ENCODE measurements around the gene RET.
"Not testable (repeated sequence)": the region's sequence is repeated elsewhere in the genome, so short reads cannot be mapped to it uniquely, and the experiment has no call there.

The RET gene

DNA sequence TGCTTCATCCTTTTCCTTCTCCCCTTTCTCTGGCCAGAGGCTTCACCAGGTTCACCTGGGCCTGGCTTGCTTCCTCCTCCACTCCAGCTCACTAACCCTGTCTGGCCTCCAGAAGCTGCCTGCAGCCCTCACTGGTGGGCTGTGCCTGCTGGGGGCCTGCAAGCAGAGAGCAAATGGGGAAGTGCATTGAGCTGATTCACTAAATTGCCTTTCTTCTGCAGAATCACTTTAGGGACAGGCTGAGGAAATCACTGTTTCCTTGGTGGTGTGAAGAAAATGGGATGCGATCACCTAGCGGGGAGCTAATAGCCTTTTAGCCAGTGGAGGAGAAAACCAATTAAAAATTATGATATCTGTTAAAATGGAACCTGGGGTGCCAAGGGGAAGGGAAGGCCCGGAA, 3.0 kb downstream of the RET start:
- no peak for DNase-seq

DNA sequence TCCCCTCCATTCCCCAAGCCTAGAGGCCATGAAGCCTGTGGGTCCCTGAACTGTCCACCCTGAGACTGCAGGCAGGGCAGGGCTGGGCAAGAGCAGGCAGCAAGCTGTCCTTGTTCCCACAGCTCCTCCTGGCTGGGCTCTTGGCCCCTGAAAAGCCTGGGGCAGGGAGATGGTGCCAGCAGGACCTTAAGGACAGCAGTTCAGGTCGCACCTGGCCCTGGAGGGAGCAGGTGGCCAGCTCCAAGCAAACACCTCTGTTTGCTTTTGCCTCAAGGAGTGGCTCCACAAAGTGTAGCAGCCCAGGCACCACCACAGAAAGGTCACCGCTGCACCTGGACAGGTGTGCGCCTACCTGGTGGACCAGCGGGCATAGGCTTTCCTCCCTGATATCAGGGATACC, 5.2 kb downstream of the RET start:
- DNase-seq, result no peak

DNA sequence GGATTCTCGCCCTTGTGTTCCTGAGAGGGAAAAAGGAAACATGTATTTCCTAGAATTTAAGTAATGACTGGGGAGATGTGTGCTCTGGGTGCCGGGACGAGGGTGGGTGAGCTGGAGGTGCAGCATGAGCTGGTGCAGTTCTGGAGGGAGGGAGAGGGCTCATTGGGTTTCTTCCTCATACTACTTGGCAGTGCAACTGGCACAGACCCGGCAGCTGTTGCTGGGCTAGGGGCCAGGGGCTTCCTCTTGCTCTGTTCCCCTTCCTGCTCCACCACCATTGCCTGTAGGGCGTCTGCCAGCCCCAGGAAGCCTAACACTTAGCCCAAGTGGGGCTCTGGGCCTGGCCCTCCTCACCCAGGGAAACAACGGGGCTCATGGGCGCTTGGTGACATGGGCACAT, 5.9 kb downstream of the RET start:
- no peak for DNase-seq

DNA sequence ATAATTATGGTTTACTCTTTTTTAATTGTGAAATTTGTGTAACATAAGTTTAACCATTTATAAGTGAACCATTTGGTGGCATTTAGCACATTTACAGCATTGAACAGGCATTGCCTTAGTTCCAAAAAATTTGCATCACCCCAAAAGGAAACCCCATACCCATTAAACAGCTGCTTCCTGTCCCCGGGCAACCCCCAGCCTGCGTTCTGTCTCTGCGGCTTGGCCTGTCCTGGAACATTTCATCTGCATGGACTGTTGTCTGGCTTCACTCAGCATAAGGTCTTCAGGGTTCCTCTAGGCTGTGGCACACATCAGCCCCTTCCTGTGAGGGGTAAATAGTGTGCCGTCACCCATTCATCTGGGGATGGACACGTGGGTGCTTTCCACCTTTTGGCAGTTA, 6.9 kb downstream of the RET start:
- no peak for DNase-seq

DNA sequence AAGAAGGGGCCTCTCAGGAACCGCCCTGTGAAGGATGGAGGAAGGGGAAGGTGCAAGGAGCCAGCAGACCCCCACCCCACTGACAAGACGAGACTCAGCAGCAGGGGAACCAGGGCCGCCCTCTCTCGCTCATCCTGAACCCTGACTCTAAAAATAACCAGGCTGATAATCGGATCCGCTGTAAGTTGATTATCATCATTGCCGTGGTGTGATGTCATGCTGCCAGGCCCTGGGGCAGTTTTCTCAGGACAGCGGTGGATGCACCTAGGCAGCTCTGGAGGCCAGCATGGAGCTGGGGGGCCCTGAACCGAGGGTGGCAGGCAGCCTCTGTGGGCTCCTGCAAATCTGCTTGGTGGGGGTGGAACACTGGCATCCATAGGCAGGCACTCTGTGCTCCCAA, 7.9 kb downstream of the RET start:
- no peak for DNase-seq

DNA sequence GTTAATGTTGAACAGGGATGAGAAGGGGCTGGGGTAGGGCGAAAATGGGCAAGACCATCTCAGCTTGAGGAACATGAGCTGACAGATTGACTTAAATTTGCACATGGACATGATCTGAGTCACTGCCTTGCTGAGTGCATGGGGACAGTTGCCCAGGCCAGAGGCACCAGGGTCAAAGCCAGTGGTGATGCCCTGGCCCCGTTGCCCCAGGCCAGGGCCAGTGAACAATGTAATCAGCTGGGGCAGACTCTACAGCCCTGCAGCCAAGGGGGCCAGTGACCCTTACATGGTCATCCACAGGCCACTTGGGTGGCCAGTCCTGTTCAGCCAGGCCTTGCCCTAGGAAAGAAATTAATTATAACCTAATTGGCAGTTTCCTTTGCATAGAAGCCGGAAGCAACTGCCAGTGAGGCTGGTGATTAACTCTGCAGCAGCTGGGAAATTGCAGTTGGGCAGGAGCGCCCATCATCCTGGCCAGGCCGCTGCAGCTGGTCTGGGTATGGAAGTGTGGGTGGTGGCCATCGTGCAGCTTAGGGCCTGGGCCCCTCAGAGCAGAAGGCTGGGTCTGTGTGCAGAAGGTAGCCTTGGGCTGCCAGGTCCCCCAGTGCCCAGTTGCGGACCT, 9.6 kb downstream of the RET start:
- DNase-seq, result no peak

DNA sequence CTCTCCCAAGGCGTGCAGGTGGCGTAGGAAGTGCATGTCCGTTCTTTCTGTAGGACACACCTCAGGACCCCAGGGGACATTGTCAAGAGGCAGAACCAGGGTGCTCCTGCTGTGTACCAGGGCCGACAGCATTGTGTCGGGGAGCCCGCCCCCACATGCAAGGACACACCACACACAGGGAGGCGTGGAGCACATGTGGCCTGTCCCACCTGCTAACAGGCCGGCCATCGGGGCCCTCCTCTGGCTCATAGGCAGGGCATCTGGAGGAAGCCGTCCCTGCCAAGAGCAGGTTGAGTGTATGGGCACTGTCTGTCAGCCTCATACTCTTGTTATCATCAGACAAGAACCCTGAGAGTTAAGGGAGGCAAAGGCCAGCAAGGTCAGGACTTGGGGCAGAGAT, 12.7 kb downstream of the RET start:
- no peak for DNase-seq

DNA sequence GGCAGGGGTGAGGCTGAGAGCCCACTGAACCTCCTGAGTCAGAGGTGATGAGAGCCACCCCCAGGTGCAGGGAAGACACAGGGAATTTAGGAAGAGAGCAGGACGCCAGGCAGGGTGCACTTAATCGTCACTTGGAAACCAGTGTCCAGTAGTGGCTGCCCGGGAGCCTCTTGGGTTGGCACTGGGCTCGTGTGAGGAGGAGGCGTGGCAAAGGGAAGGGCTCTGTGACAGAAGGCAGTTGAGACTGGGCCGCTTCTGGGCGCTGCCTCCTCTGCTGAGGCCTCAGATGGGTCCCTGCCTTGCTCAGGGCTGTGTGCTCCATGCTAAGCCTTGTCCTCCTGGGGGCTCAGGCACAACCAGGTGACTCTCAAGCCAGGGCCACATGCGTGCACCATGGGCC, 13.3 kb downstream of the RET start:
- no peak for DNase-seq

DNA sequence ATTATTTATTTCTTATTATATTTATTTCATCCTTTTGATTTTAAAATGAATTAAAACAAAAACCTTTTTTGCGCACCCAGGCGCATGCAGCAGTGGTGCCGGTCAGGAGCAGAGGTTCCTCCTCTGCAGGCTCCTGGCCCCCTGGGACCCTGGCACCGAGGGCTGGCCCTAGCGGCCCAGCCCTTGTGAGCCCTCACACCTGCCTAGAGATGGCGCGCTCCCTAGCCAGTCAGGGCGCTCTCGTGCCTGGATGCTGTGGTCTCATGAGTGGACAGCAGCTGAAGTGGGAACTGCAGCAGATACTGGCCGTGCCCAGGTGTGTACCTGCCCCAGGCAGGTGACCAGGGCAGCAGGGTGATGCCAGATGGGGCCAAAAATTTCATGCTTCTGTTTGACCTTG, 13.8 kb downstream of the RET start:
- DNase-seq, result no peak

DNA sequence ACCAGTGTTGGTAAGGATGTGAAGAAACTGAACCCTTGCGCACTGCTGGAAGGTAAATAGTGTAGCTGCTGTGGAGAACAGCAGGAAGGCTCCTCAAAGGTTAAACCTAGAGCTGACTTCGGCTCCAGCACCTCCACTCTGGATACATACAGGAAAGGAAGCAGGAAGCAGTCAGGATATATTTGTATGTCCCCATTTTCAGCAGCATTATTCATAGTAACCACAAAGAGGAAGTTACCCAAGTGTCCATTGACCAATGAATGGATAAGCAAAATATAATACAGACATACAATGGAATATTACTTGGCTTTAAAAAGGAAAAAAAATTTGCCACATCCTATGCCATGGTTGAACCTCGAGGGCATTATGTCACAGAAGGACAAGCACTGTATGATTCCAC, 15.0 kb downstream of the RET start:
- DNase-seq, result no peak

DNA sequence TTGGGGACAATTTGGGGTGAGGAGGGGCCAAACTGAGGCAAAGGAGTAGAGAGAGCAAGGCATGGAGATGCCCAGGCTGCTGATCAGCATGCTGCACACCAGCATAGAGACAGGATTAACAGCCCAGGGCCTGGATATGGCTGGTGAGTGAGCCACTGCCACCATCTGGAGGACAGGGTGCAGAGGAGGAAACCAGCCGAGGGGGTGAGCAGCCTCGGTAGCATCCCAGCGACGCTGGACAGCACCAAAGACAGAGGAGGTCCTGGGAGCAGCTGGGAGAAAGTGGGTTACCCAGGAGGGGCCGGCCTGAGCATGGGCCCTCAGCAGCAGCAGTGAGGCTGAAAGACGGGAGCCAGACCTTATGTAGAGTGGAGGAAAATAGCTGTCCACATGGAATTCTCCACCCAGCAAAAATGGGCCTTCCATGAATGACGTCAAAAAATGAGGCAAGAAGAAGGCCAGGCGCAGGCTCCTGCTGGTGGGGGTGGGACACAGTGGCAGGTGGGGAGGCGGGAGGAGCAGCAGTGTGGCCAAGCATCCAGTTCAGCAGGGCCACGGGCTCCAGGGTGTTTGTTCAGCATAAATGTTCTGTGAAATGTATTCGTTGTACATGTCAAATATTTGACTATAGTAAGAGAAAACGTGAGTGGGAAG, 16.7 kb downstream of the RET start:
- no peak for DNase-seq

DNA sequence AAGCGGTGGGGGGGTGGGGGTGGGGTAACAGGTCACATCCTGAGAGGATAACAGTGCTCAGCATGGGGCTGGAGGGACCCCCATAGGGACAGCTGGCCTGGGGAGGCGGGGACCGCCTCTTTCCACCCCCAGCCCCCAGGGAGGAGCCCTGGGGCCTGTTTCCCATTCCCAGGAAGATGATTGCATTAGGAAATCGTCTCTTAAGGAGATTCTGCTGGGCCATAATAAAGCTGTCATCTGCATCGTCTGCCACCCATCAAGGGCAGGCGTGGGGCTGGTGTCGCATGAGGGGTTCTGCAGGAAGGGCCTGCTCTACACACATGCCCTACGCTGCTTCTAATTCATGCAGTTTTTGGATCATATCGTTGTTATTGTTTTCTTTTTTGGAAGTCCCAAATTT, 17.2 kb downstream of the RET start:
- no peak for DNase-seq

DNA sequence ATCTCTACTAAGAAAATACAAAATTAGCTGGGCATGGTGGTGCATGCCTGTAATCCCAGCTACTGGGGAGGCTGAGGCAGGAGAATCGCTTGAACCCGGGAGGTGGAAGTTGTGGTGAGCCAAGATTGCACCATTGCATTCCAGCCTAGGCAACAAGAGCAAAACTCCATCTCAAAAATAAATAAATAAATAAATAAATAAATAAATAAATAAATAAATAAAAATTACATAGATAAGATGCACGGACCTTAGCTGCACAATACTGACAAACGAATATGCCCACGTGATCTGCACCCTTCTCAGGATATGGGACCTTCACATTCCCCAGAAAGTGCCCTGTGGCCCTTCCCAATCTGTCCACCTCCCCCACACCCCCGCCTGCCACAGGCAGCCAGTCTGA, 22.5 kb downstream of the RET start:
- DNase-seq, result not testable (repeated sequence)

DNA sequence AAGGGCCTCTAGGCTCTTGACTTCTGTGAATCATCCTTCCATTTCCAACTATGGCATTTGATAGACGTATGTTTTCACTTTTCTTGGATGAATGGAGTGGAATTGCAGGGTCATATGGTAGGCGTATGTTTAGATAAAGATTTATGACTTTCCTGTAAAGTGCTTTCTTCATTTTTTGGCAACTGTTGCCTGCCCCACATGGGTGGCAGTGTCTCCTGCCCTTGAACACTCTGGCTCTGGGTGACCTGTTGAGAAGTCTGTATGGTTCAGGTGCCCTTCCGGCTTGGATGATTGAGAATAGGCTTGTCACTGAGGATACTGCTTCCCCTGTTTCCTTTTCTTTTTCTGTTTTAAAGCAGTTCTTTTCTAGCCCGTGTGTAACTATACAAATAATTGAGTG, 23.1 kb downstream of the RET start:
- no peak for DNase-seq

DNA sequence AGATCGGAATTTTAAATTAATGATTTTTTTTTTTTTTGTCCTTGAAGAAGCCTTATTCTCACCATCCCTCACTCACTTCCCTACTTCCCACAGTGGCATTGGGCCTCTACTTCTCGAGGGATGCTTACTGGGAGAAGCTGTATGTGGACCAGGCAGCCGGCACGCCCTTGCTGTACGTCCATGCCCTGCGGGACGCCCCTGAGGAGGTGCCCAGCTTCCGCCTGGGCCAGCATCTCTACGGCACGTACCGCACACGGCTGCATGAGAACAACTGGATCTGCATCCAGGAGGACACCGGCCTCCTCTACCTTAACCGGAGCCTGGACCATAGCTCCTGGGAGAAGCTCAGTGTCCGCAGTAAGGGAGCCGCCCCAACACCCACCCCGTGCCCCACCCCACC, 23.5 kb downstream of the RET start:
- DNase-seq, result no peak

DNA sequence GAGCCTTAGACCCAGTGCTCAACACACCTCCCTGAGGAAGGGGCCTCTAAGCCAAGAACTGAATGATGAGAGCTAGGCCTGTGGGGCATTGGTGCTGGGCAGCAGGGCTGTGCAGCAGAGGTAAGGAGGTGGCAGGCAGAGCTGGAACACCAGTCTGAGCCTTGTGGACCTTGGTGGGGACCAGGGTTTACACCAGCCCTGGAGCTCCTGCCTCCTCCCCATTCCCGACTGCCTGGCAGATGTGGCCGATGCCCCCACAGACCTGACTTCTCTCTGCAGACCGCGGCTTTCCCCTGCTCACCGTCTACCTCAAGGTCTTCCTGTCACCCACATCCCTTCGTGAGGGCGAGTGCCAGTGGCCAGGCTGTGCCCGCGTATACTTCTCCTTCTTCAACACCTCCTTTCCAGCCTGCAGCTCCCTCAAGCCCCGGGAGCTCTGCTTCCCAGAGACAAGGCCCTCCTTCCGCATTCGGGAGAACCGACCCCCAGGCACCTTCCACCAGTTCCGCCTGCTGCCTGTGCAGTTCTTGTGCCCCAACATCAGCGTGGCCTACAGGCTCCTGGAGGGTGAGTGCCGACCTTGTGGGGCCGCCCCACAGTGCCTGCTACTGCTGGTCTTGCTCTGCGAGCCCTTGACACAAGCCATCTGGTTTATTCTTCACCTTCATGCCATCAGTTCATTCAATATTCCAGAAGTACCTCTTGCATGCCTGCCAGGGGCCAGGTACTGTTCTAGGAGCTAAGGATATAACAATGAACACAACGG, 25.4 kb downstream of the RET start:
- no peak for DNase-seq

DNA sequence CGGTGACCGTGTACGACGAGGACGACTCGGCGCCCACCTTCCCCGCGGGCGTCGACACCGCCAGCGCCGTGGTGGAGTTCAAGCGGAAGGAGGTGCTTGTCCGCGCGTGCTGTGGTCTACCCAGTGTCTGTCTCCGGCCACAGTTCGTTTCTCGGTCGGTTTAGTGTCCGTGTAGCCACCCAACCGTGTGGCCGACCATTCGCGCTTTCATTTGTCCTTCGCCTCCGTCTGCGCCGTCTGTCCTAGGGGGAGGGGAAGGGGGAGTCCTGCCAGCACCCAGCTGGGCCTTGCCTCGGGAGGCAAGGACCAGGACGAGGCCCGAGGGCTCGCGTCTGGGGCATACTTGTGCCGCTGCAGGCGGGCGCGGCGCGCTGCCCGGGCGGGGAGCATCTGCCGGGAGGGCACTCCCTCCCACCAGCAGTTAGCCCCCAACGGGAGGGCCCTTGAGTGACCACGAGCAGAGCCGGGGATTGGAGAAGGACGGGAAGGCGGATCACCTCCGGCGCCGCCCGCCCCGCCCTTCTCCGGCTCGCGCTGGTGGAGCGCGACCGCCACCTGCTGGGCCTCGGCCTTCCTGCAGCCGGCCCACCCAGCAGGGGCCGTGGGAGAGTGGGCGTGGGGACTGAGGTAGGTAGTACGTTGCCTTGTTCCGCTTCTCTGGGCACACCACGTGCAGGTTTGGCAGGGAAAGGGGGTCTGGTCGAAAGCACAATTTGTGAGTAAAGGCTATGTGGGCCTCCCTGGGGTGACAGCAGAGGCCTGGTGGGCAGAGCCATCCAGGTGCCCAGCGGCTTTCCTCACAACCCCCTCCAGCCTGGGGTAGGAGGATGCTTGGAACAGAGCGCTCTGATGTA, 28.5 kb downstream of the RET start:
- DNase-seq, result peak; percentile 95

DNA sequence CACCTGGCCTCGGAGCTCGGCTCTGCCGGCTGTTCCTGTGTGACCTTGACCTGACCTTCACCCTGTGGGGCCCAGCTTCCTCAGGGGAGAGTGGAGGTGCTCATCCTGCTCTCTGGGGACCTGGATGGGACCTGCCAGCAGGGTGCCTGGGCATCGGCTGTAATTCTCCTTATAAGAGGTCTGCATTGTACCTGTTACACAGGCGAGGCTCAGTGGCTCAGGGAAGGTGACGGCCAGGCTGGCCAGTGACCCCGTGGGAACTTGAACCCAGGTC, 29.0 kb downstream of the RET start:
- no peak for DNase-seq

DNA sequence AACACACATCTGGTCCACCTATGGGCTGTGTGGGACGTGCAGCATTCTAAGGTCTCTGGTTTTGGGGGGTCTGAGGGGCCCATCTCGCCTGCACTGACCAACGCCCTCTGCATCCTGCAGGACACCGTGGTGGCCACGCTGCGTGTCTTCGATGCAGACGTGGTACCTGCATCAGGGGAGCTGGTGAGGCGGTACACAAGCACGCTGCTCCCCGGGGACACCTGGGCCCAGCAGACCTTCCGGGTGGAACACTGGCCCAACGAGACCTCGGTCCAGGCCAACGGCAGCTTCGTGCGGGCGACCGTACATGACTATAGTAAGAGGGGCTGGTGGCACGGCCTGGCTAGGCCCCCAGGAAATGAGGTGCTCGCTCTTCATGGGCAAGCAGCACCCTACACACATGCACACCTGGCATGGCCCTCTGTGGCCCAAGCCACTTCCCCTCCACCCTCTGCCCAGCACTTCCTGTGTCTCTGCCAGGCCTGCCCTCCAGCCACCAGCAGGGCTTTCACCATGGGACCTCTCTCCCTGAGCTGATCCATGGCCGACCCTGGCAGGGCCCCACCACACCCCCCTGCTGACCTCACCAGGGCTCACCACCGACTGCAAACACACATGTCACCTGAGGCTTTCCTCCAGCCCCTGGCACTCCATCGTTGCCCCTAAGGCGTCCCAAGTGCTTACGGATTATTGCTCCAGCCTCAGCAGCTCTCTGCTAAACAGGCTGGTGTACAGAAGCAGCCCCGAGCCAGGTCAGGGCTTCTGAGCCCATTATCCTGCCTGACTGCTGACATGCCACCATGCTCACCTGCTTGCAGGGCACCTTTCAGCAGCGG, 29.6 kb downstream of the RET start:
- no peak for DNase-seq

DNA sequence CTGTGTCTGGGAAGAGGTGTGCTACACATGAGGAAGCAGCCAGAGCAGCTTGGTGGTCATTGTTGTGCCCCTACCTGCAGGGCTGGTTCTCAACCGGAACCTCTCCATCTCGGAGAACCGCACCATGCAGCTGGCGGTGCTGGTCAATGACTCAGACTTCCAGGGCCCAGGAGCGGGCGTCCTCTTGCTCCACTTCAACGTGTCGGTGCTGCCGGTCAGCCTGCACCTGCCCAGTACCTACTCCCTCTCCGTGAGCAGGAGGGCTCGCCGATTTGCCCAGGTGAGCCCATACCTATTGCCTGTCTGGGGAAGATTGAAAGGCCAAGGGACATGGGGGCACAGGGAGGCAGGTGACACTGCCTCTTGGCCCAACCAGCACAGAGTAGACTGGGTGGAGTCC, 32.1 kb downstream of the RET start:
- DNase-seq, result no peak

DNA sequence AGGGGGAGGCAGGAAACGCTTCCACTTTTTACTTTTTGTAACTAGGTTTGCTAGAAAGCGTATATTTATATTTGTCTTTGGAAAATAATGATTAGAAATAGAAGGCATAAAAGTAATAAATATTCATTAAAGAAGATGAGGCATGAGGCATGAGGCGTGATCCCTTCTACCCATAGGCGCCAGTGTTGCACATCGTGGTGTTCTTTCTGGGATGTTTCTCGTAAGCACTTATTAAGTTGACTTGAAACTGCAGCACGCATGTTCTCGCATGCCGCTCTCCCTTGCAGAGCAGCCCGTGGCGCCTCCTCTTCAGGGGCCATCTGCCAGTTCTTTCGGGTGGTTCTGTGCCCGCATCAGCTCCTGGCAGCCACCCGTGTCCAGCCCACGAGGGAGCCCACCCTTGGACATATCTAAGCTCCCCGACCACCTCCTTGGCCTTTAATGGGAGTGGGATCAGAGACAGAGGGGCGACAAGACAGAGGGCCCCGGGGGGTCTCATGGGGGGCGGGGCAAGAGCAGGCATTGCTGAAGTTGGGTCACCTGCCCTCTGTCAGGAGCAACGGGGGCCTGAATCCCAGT, 32.9 kb downstream of the RET start:
- DNase-seq, result no peak

DNA sequence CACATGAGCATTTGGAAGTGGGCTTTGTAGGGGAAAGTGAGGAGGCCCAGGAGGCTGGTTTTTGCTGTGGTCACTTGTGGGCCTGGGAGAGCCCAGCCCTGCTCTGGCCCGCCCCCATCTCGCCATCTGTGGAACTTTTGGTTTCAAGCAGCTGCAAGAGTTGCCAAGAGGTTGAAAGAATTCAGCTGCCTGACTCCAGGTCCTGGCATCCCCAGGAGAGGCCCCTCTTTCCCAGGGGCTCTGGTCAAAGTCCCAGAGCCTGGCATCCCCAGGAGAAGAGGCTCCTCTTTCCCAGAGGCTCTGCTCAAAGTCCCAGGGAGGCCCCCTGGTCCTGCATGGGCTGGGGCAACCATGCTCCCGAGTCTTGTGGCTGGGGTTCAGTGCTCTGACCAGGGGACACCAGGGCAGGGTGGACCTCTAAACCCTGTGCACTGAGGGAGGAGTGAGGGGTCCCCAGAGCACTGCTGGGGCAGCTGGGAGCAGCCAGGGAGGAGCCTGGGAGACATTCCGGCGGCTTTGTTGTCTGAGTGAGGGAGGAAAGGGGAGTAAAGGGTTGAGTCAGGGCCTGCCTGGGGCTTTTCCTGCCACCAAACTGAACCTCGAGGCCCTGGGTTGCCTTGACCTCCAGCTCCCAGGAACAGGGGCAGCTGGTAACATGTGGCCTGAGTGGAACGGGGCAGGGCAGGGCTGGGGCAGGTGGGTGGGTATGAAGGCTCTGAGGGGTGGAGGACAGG, 33.6 kb downstream of the RET start:
- DNase-seq, result no peak

Measured in activated CD8-positive, alpha-beta memory T cell treated with anti-CD3 and anti-CD28 coated beads for 24 hours (primary cell).